Skin epidermis (tissue), 12 donors: ENCODE measurements around the gene FCAR.
"Not testable (repeated sequence)": the region's sequence is repeated elsewhere in the genome, so short reads cannot be mapped to it uniquely, and the experiment has no call there.

Experiments
- H3K27ac ChIP-seq, 21 experiments: fragments of 200-600 bp; sonication (generic) in 11 of 21; one replicate each; pipeline ENCODE4 v1.5.0; 2020; ENCODE audit warnings: mild to moderate bottlenecking in 3 of 21, inconsistent platforms in 2 of 21, moderate library complexity in 2 of 21
- H3K4me3 ChIP-seq, 7 experiments: fragments of 200-600 bp; sonication (generic) in 2 of 7; one replicate each; pipeline ENCODE4 v1.5.0; 2020; ENCODE audit warnings: inconsistent platforms in 2 of 7, mild to moderate bottlenecking in 2 of 7, moderate library complexity in 1 of 7

The FCAR gene

GRCh38 chr19:54873990-54874389, at the start of gene FCAR:
FCAR (plus strand) TSS chr19:54874235; CDS start chr19:54874290, 55 bp downstream.
- H3K27ac ChIP-seq: peak within 1 kb of the TSS in 4 of 21 experiments; percentile 1 to 54 (median 28)

GRCh38 chr19:54824416-54824815, 49.6 kb upstream of the FCAR start:
- not testable (repeated sequence) for H3K4me3 ChIP-seq, H3K27ac ChIP-seq

More at GRCh38 chr19:54873990-54874389, at the start of gene FCAR:
- H3K4me3 ChIP-seq: no peak within 1 kb of the TSS

GRCh38 chr19:54825326-54825725, 48.7 kb upstream of the FCAR start:
- H3K4me3 ChIP-seq, H3K27ac ChIP-seq: not testable (repeated sequence)

DNA sequence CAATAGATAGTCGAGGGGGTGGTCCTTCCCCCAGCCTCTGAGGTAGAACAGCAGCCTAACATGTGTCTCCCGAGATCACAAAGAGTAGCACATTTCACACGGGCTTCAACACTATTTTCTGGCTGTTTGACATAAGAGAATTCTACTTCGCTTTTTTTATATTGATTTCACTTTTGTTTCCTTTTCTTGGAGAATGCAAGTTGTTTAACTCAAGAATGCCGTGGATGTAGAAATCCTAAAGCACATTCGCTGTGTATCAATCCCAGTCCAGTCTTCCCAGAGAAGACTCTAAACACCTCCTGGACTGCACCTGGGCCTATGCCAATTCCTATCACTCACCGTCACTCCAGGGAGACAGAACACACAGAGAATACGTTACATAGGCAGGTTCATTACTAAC, 46.0 kb upstream of the FCAR start:
- H3K4me3 ChIP-seq, H3K27ac ChIP-seq: not testable (repeated sequence)

DNA sequence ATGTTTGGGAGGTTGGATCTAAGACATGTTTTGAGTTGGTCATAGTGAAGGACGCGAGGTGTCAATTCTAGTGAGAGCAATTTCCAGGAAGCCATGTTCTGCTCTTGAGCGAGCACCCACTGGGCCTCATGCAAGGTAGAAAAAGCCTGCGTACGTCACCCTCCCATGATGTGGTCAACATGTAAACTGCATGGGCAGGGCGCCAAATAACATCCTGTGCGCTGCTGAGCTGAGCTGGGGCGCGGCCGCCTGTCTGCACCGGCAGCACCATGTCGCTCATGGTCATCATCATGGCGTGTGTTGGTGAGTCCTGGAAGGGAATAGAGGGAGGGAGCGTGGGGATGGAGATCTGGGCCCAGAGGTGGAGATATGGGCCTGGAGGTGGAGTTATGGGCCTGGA, 41.5 kb upstream of the FCAR start, which contains the start of gene KIR2DS4:
Gene KIR2DS4, plus strand, starts transcription at position 181 of the 400 bp plus-strand sequence.
- H3K4me3 ChIP-seq, H3K27ac ChIP-seq: not testable (repeated sequence)

DNA sequence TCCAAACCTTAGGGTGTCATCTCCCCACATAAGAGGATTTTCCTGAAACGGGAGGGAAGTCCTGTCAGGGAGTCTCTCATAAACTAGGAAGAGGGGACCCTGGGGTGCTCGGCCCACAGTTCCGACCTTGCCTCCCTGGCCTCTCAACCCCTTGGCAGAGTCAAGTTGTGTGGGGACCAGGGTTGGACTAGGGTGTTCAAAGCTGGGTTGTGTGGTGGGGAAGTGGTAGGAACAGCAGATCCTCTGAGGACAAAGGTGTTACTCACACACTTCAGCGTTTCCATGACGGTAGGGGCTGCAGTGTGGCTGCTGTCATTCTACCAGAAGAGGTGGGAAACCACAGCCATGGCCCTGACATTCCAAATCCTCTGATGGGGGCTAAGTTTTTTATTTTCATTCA, 38.9 kb upstream of the FCAR start:
- H3K27ac ChIP-seq, H3K4me3 ChIP-seq: not testable (repeated sequence)

GRCh38 chr19:54837522-54837921, 36.5 kb upstream of the FCAR start:
- H3K4me3 ChIP-seq, H3K27ac ChIP-seq: not testable (repeated sequence)

- not testable (repeated sequence) for H3K27ac ChIP-seq, H3K4me3 ChIP-seq
These were observed 30.9 kb upstream of the FCAR start for GRCh38 chr19:54843171-54843570.

DNA sequence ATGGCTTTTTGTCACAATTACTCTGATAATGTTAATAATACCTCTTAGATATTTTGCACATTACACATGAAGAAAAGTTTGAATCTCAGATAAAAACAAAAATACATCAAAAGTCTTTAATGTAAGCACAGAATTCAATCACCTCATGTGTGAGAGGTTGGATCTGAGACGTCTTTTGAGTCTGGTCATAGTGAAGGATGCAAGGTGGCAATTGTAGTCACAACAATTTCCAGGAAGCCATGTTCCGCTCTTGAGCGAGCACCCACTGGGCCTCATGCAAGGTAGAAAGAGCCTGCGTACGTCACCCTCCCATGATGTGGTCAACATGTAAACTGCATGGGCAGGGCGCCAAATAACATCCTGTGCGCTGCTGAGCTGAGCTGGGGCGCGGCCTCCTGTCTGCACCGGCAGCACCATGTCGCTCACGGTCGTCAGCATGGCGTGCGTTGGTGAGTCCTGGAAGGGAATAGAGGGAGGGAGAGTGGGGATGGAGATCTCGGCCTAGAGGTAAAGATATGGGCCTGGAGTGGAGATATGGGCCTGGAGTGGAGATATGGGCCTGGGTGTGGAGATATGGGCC, 23.9 kb upstream of the FCAR start, which contains the start of gene KIR3DL2:
Gene KIR3DL2, plus strand, starts transcription at position 383 of the 580 bp plus-strand sequence. Its CDS starts 33 bp downstream, at position 416.
- not testable (repeated sequence) for H3K27ac ChIP-seq, H3K4me3 ChIP-seq

DNA sequence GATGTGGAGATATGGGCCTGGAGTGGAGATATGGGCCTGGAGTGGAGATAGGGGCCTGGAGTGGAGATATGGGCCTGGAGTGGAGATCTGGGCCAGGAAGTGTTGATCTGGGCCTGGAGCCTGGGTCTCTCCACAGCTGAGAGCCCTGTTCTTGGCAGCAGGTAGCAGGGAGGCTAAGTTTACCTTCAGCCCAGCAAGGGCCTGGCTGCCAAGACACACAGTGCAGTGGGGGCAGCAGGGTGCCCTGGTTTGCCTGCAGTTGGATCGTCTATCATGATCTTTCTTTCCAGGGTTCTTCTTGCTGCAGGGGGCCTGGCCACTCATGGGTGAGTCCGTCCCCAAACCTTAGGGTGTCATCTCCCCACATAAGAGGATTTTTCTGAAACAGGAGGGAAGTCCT, 23.1 kb upstream of the FCAR start:
- no peak overlapping the region for H3K4me3 ChIP-seq
- no peak overlapping the region for H3K27ac ChIP-seq

DNA sequence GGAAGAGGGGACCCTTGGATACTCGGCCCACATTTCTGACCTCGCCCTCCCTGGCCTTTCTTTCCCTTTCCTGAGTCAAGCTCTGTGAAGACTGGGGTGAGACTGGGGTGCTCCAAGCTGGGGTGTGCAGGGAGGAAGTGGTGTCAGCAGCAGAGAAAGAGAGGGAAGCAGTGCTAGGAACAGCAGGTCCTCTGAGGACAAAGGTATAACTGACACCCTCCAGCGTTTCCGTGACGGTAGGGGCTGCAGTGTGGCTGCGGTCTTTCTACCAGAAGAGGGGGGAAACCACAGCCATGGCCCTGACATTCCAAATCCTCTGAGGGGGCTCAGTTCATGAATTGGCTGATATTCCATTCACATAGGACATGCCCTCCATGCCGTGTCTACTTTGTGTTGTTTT, 22.7 kb upstream of the FCAR start:
- H3K4me3 ChIP-seq: no peak overlapping the region
- no peak overlapping the region for H3K27ac ChIP-seq

DNA sequence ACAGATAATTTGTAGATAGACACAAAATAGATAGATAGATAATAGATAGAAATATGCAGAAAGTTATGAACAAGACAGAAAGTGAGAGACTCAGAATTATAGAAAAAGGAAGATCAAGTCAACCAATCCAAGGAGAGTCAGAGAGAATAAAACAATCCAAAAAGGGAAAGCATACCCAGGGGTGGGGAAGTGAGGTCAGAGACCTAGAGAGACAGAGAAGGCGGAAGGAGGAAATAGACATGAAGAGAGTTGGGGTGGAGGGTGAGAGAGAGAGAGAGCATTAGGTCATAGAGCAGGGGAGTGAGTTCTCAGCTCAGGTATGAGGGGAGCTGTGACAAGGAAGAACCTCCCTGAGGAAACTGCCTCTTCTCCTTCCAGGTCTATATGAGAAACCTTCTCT, 18.8 kb upstream of the FCAR start:
- not testable (repeated sequence) for H3K27ac ChIP-seq

DNA sequence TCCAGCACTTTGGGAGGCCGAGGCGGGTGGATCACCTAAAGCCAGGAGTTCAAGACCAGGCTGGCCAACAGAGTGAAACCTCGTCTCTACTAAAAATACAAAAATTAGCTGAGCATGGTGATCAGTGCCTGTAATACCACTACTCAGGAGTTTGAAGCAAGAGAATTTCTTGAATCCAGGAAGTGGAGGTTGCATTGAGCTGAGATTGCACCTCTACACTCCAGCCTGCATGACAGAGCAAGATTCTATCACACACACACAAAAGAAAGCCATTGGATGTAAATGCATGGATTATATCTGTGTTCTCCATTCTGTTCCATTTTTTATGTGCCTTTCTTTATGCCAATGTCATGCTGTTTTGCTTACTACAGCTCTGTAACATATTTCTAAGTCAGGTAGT, 15.6 kb upstream of the FCAR start:
- not testable (repeated sequence) for H3K27ac ChIP-seq, H3K4me3 ChIP-seq

More for the DNA sequence above, 18.8 kb upstream of the FCAR start:
- not testable (repeated sequence) for H3K4me3 ChIP-seq

- H3K27ac ChIP-seq, H3K4me3 ChIP-seq: not testable (repeated sequence)
These were observed 14.6 kb upstream of the FCAR start for GRCh38 chr19:54859421-54859820.

- H3K4me3 ChIP-seq, H3K27ac ChIP-seq: not testable (repeated sequence)
These were observed 10.6 kb upstream of the FCAR start for GRCh38 chr19:54863459-54863858.

DNA sequence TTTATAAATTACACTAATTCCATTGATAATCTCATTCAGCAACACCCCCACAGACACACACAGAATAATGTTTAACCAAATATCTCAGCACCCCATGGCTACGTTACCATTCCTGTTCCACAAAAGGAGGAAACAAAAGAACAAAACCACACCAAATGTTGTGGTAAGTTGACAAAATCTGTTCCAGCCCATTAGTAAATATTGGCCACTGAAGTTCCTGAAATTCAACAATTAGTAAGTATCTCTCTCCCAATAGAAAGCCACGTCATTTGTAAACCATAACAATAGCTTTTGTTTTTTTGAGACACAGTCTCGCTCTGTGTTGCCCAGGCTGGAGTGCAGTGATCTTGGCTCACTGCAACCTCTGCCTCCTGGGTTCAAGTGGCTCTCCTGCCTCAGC, 2.3 kb upstream of the FCAR start:
- no peak overlapping the region for H3K27ac ChIP-seq

GRCh38 chr19:54875506-54875905, 1.5 kb downstream of the FCAR start:
- peak overlapping the region in 1 of 7 experiments; percentile 1 for H3K4me3 ChIP-seq
- peak overlapping the region in 2 of 21 experiments; percentile 5 to 50 for H3K27ac ChIP-seq

More for the DNA sequence above, 2.3 kb upstream of the FCAR start:
- H3K4me3 ChIP-seq: no peak overlapping the region

DNA sequence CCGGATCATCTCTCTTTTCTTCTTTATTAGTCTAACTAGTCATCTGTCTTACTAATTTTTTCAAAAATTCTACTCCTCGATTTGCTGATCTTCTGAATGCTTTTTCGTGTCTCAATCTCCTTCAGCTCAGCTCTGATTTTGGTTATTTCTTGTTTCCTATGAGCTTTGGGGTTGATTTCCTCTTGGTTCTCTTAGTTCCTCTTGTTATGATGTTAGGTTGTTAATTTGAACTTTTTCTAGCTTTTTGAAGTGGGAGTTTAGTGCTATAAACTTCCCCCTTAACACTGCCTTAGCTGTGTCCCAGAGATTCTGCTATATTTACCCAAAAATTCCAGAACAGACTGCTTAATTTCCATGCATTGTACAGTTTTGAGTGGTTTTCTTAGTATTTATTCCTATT, 3.4 kb downstream of the FCAR start:
- Histone ChIP-seq H3K4me3 (no peak overlapping the region), H3K27ac (no peak overlapping the region)

DNA sequence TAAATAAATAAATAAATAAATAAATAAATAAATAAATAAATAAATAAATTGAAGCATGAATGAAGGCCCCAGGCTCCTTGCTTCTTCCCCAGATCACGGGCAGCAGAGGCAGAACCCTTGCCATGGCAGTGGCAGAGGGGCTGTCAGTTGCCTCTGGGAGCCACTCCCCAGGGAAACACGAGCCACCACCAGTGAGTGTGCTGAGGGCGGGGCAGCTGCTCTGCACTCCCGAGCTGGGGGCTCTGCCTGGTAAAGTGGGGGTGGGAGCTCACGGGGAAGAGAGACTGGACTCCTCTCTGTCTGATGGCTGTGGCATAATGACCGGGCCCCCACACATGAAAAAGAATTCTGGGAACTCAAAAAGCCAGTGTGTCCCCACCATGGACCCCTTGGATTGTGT, 7.8 kb downstream of the FCAR start:
- no peak overlapping the region for H3K4me3 ChIP-seq
- no peak overlapping the region for H3K27ac ChIP-seq

DNA sequence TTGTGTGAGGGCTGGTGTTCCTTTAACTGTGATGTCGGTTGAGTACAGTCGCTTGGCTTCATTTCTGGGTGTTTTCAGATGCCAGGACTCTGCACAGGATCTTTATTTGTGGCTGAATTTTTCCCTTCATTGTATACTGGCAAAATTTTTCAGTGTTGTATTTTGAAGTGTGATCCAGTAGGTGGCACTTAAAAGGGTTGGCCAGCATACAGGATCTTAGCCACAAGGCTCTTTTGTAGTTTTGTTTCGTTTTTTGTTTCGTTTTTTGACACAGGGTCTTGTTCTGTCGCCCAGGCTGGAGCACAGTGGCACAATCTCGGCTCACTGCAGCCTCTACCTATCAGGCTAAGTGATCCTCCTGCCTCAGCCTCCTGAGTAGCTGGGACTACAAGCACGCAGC, 8.7 kb downstream of the FCAR start:
- Histone ChIP-seq H3K4me3 (no peak overlapping the region), H3K27ac (no peak overlapping the region)

GRCh38 chr19:54883228-54883627, 9.2 kb downstream of the FCAR start:
- H3K27ac ChIP-seq: no peak overlapping the region
- H3K4me3 ChIP-seq: no peak overlapping the region

GRCh38 chr19:54888239-54888638, 14.2 kb downstream of the FCAR start:
- Histone ChIP-seq H3K4me3 (no peak overlapping the region), H3K27ac (no peak overlapping the region)
